CD14-positive monocyte (primary cell): ENCODE results near the gene WTIP. TPM values are rescaled to one million over a fixed set of nuclear protein-coding genes. Genes with fewer than 3 reads are reported as not detected.

Experiments
- DNase-seq, 3 donors: peaks; one replicate each; pipeline ENCODE4 v3.0.0-alpha.2; 2011 to 2022
- H2AFZ ChIP-seq: 2 replicates; pipeline ENCODE4 v1.6.0; 2012; ENCODE audit warnings: mild to moderate bottlenecking, low read depth, low read length, inconsistent platforms; ENCODE audit not compliant: insufficient read depth, poor library complexity, severe bottlenecking
- H3K27ac ChIP-seq, 2 donors: 1 replicate in 1 of 2; 2 replicates in 1 of 2; pipeline ENCODE4 v1.5.1; 2012 to 2013; ENCODE audit warnings: low read length in 2 of 2, control low read depth in 1 of 2, inconsistent platforms in 1 of 2, low read depth in 1 of 2, mild to moderate bottlenecking in 1 of 2
- H3K27me3 ChIP-seq, 2 donors: one replicate each; pipeline versions ENCODE4 v1.6.0 to v1.6.1; 2011 to 2013; ENCODE audit warnings: low read length in 2 of 2; ENCODE audit not compliant: control insufficient read depth in 2 of 2, insufficient read depth in 2 of 2
- H3K36me3 ChIP-seq, 2 donors: replicated peaks in 1 of 2; 1 replicate in 1 of 2; 2 replicates in 1 of 2; pipeline versions ENCODE4 v1.5.1 to v1.6.1; 2012 to 2013; ENCODE audit warnings: low read length in 2 of 2, control low read depth in 1 of 2, inconsistent platforms in 1 of 2, mild to moderate bottlenecking in 1 of 2; ENCODE audit not compliant: insufficient read depth in 2 of 2, control insufficient read depth in 1 of 2
- H3K4me1 ChIP-seq, 2 donors: 1 replicate in 1 of 2; 2 replicates in 1 of 2; pipeline versions ENCODE4 v1.5.1 to v1.6.1; 2012 to 2013; ENCODE audit warnings: low read length in 2 of 2, control low read depth in 1 of 2, inconsistent platforms in 1 of 2, mild to moderate bottlenecking in 1 of 2, moderate library complexity in 1 of 2; ENCODE audit not compliant: insufficient read depth in 2 of 2, control insufficient read depth in 1 of 2
- H3K4me2 ChIP-seq: replicated peaks from 2 replicates; pipeline ENCODE3; 2012; ENCODE audit warnings: low read length, moderate library complexity, mild to moderate bottlenecking; ENCODE audit not compliant: poor library complexity, severe bottlenecking; ENCODE audit errors: extremely low read depth
- H3K4me3 ChIP-seq, 3 experiments: fragments of 200-600 bp in 1 of 3; sonication (generic) in 1 of 3; replicated peaks in 1 of 3; 1 replicate in 2 of 3; 2 replicates in 1 of 3; pipeline ENCODE4 v1.5.1; 2011 to 2013; ENCODE audit warnings: low read length in 3 of 3, mild to moderate bottlenecking in 3 of 3, control low read depth in 2 of 3, low read depth in 2 of 3, inconsistent platforms in 1 of 3, moderate library complexity in 1 of 3
- H3K79me2 ChIP-seq: 2 replicates; pipeline ENCODE4 v1.6.0; 2012; ENCODE audit warnings: mild to moderate bottlenecking, control low read depth, inconsistent platforms, low read length, moderate library complexity; ENCODE audit not compliant: insufficient read depth
- H3K9ac ChIP-seq: 2 replicates; pipeline ENCODE4 v1.6.0; 2017; ENCODE audit warnings: low read length, mild to moderate bottlenecking; ENCODE audit not compliant: insufficient read depth, poor library complexity, severe bottlenecking
- H3K9me3 ChIP-seq, 2 donors: replicated peaks in 1 of 2; 1 replicate in 1 of 2; 2 replicates in 1 of 2; pipeline versions ENCODE4 v1.5.1 to v1.6.1; 2012 to 2013; ENCODE audit warnings: low read length in 2 of 2, control low read depth in 1 of 2; ENCODE audit not compliant: control insufficient read depth in 1 of 2, insufficient read depth in 1 of 2
- H4K20me1 ChIP-seq: 2 replicates; pipeline ENCODE4 v1.6.0; 2012; ENCODE audit warnings: mild to moderate bottlenecking, low read length, control low read depth, moderate library complexity; ENCODE audit not compliant: insufficient read depth
- H3K27ac Mint-ChIP-seq, 7 donors: one replicate each; pipeline ENCODE4 v1.8.0; 2020; ENCODE audit warnings: mild to moderate bottlenecking in 7 of 7, mixed read lengths in 7 of 7, moderate library complexity in 6 of 7, inconsistent platforms in 2 of 7
- H3K27me3 Mint-ChIP-seq, 3 donors: one replicate each; pipeline ENCODE4 v1.8.0; 2021 to 2022; ENCODE audit warnings: low read depth in 3 of 3, mild to moderate bottlenecking in 3 of 3, mixed read lengths in 3 of 3, moderate library complexity in 3 of 3, inconsistent platforms in 1 of 3
- H3K36me3 Mint-ChIP-seq, 2 donors: one replicate each; pipeline ENCODE4 v1.8.0; 2020; ENCODE audit warnings: mixed read lengths in 2 of 2, inconsistent platforms in 1 of 2, mild to moderate bottlenecking in 1 of 2
- H3K4me1 Mint-ChIP-seq: one replicate; pipeline ENCODE4 v1.8.0; 2020; ENCODE audit warnings: mild to moderate bottlenecking, mixed read lengths
- H3K4me3 Mint-ChIP-seq, 2 donors: one replicate each; pipeline ENCODE4 v1.8.0; 2020; ENCODE audit warnings: mild to moderate bottlenecking in 2 of 2, mixed read lengths in 2 of 2, moderate library complexity in 1 of 2
- H3K9me3 Mint-ChIP-seq, 7 donors: one replicate each; pipeline ENCODE4 v1.8.0; 2020 to 2022; ENCODE audit warnings: mixed read lengths in 7 of 7, mild to moderate bottlenecking in 6 of 7, moderate library complexity in 6 of 7, inconsistent platforms in 2 of 7
- CTCF ChIP-seq: fragments of 200-600 bp; IDR thresholded peaks from one replicate; pipeline ENCODE4 v1.8.0; 2022; ENCODE audit warnings: antibody characterized with exemption, mild to moderate bottlenecking
- WGBS: methylation state at CpG from one replicate; pipeline ENCODE4 v1.1.5; 2013; ENCODE audit warnings: missing lambda C conversion rate; ENCODE audit not compliant: insufficient coverage; 5-methylcytosine and 5-hydroxymethylcytosine counted together
- intact Hi-C, 2 donors: fragments of 100-400 bp; cut with micrococcal nuclease; formaldehyde crosslinking; loops; one replicate each; pipeline versions ENCODE4 v1.15.0 to v1.15.1; 2023
- polyA plus RNA-seq, 3 donors: library from polyadenylated mRNA; depleted of rRNA in 1 of 3; unstranded in 2 of 3; stranded (reverse) in 1 of 3; fragments of 300-500 nt in 2 of 3; fragments of >200 nt in 1 of 3; fragmentation: Illumina TruSeq in 2 of 3; gene quantifications; 1 replicate in 2 of 3; 2 replicates in 1 of 3; pipeline ENCODE4 v1.2.3, GENCODE V29; 2012 to 2021

The WTIP gene
- polyA plus RNA-seq, 3 donors: 0.11 TPM; not detected in 2

GRCh38 chr19:34519602-34520001 lies 38.0 kb downstream of the WTIP start:
- Histone ChIP-seq H3K9ac (no peak overlapping the region), H3K4me1 (no peaks in the 10 kb centered on the region), H3K9me3 (no peaks in the 10 kb centered on the region), H4K20me1 (no peaks in the 10 kb centered on the region), H3K4me2 (no peak overlapping the region), H3K79me2 (no peaks in the 10 kb centered on the region), H2AFZ (no peak overlapping the region), H3K36me3 (no peaks in the 10 kb centered on the region), H3K27me3 (no peaks in the 10 kb centered on the region), H3K27ac (no peak overlapping the region), H3K4me3 (no peak overlapping the region)
- WGBS: 60% methylated on average over 1 of the region's 2 CpGs
- Mint-ChIP-seq H3K36me3 (no peaks in the 10 kb centered on the region), H3K9me3 (peaks cover 0 to 2% (median 0%) of the 10 kb centered on the region in 7 donors), H3K4me3 (no peak overlapping the region), H3K27me3 (peaks cover 0 to 6% (median 2%) of the 10 kb centered on the region in 3 donors), H3K27ac (no peak overlapping the region), H3K4me1 (no peaks in the 10 kb centered on the region)
- no peak for DNase-seq
- intact Hi-C loops: no loop called here
- no peak for TF ChIP-seq CTCF

GRCh38 chr19:34523408-34523807 lies 41.9 kb downstream of the WTIP start:
- H3K4me3 Mint-ChIP-seq: no peak overlapping the region
- intact Hi-C loops: no loop called here
- no peak overlapping the region for H3K4me3 ChIP-seq
- H3K9me3 Mint-ChIP-seq: peaks cover 0 to 3% (median 1%) of the 10 kb centered on the region in 7 donors
- H3K36me3 ChIP-seq: no peaks in the 10 kb centered on the region
- H3K27ac ChIP-seq: no peak overlapping the region
- H3K36me3 Mint-ChIP-seq: no peaks in the 10 kb centered on the region
- no peaks in the 10 kb centered on the region for H4K20me1 ChIP-seq
- H3K4me1 ChIP-seq: no peaks in the 10 kb centered on the region
- no peak overlapping the region for H2AFZ ChIP-seq
- no peak overlapping the region for H3K4me2 ChIP-seq
- no peaks in the 10 kb centered on the region for H3K9me3 ChIP-seq
- no CpG with 5 or more reads among the region's 1 CpG for WGBS
- H3K27me3 ChIP-seq: no peaks in the 10 kb centered on the region
- peaks cover 0 to 8% (median 2%) of the 10 kb centered on the region in 3 donors for H3K27me3 Mint-ChIP-seq
- no peak for DNase-seq
- H3K79me2 ChIP-seq: no peaks in the 10 kb centered on the region
- no peak overlapping the region for H3K27ac Mint-ChIP-seq
- TF ChIP-seq CTCF: no peak
- H3K4me1 Mint-ChIP-seq: no peaks in the 10 kb centered on the region
- no peak overlapping the region for H3K9ac ChIP-seq
